ENCODE results near the gene PLEKHH1. TPM values are rescaled to one million over a fixed set of nuclear protein-coding genes. Genes with fewer than 3 reads are reported as not detected.
"Not testable (repeated sequence)": the region's sequence is repeated elsewhere in the genome, so short reads cannot be mapped to it uniquely, and the experiment has no call there.

Gene PLEKHH1
- total RNA-seq, 1 donor from 2014 or later = 0.20 TPM

DNA sequence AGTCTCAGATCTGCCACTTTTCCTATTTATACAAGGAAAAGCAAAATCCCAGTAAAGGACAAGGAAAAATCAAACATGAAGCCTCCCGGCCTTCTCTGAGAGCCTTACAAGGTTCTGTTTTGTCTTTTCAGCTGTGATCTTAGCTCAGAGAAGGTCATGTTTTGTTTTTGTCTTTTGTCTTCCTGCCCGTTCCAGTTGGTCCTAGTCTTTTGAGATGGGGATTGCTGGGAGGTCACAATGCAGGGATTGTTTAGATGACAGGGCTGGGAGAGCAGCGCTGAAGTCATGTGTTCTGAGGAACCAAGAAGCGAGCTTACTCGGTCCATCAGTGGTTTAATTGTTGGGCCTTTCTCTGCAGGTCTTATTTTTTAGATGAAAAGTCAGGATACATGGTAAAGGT is 6.0 kb downstream of the PLEKHH1 start:
- intact Hi-C loops (cut with micrococcal nuclease) = no loop called here
- H3K27me3 Mint-ChIP-seq = peaks cover 36% of the 10 kb centered on the region
- H3K4me1 Mint-ChIP-seq = peaks cover 9% of the 10 kb centered on the region
- DNase-seq = no peak
- TF ChIP-seq, protein P1, sequence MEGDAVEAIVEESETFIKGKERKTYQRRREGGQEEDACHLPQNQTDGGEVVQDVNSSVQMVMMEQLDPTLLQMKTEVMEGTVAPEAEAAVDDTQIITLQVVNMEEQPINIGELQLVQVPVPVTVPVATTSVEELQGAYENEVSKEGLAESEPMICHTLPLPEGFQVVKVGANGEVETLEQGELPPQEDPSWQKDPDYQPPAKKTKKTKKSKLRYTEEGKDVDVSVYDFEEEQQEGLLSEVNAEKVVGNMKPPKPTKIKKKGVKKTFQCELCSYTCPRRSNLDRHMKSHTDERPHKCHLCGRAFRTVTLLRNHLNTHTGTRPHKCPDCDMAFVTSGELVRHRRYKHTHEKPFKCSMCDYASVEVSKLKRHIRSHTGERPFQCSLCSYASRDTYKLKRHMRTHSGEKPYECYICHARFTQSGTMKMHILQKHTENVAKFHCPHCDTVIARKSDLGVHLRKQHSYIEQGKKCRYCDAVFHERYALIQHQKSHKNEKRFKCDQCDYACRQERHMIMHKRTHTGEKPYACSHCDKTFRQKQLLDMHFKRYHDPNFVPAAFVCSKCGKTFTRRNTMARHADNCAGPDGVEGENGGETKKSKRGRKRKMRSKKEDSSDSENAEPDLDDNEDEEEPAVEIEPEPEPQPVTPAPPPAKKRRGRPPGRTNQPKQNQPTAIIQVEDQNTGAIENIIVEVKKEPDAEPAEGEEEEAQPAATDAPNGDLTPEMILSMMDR (IDR thresholded peaks at IDR 0.05) = no peak
- POLR2A ChIA-PET = interaction anchor here (0.6 to 1.2 kb wide), 2 partner anchors 12 to 1667 kb away, joined by 3 to 16 read pairs; no protein-coding TSS in a partner anchor
- CTCF ChIA-PET = interaction anchor here (1.1 to 1.8 kb wide), 3 partner anchors 32 to 112 kb away, joined by 3 to 4 read pairs (median 3); no protein-coding TSS in a partner anchor
- no peaks in the 10 kb centered on the region for H3K36me3 Mint-ChIP-seq (ENCODE audit: low read depth)
- H3K27ac Mint-ChIP-seq = no peak overlapping the region
- no peak overlapping the region for H3K4me3 Mint-ChIP-seq
- H3K9me3 Mint-ChIP-seq = no peaks in the 10 kb centered on the region
- ATAC-seq (ENCODE audit: low read depth) = no peak

DNA sequence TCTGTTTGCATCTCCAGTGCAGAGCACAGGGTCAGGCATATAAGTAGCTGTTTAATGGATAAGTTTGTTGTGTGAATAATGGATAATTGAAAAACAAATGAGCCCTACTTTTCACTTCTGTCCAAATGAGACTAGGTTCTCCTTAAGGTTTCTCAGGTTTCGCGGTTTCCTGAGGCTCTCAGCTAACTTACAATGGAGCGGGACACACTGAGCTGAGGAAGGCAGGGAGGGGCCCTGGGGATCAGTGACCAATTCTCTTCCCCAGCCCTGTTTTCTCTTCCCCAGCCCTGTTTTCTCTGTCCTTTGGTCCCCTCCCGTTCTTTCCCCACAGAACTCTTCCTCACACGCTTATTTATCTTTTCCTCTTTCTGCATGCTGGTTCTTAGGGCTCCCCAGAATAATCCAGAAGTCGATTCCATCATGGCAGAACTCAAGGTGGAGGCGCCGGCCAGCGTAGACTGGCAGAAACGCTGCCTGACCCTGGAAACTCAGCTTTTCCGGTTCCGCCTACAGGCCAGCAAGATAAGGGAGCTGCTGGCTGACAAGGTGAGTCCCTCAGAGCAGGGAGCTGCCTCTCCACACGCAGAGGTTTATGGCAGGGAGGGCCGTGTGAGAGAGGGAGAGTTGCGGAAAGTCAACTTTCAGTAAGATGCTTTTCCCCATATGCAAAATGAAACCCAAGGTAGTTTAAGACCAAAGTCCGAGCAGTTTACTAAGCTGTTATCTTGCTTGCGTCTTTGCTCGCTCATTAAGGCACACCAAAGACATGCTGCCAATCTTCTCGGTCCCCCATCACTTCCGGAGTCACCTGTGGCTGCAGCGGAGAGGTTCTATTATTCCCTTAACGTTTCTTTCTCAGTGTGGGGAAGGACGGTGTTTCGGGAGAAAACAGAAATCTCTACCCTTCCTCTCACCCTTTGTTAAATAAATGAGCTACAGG is 8.6 kb downstream of the PLEKHH1 start:
- no peak overlapping the region for H3K27ac Mint-ChIP-seq
- POLR2A ChIA-PET = no interaction called here
- no peak for ATAC-seq (ENCODE audit: low read depth)
- H3K27me3 Mint-ChIP-seq = peaks cover 37% of the 10 kb centered on the region
- H3K4me3 Mint-ChIP-seq = peak overlapping the region; percentile 72
- peaks cover 4% of the 10 kb centered on the region for H3K9me3 Mint-ChIP-seq
- H3K4me1 Mint-ChIP-seq = peaks cover 9% of the 10 kb centered on the region
- TF ChIP-seq, protein P1 (IDR thresholded peaks at IDR 0.05) = no peak
- DNase-seq = no peak
- H3K36me3 Mint-ChIP-seq (ENCODE audit: low read depth) = no peaks in the 10 kb centered on the region
- CTCF ChIA-PET = interaction anchor here (1.3 to 1.8 kb wide), 3 partner anchors 15 to 114 kb away, joined by 4 to 5 read pairs (median 4); no protein-coding TSS in a partner anchor
- intact Hi-C loops (cut with micrococcal nuclease) = no loop called here

DNA sequence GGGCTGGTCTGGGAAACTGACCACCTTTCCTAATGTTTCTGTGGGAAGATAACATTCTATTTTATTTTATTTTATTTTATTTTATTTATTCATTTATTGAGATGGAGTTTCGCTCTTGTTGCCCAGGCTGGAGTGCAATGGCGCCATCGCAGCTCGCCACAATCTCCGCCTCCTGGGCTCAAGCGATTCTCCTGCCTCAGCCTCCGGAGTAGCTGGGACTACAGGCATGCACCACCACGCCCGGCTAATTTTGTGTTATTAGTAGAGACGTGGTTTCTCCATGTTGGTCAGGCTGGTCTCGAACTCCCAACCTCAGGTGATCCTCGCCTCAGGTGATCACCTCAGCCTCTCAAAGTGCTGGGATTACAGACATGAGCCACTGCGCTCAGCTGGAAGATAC is 9.5 kb downstream of the PLEKHH1 start:
- H3K4me3 Mint-ChIP-seq; H3K27ac Mint-ChIP-seq; DNase-seq; H3K4me1 Mint-ChIP-seq; POLR2A ChIA-PET; H3K36me3 Mint-ChIP-seq (ENCODE audit: low read depth); intact Hi-C loops (cut with micrococcal nuclease); ATAC-seq (ENCODE audit: low read depth); H3K9me3 Mint-ChIP-seq: not testable (repeated sequence)
- CTCF ChIA-PET = interaction anchor here (1.3 to 1.8 kb wide), 2 partner anchors 29 to 115 kb away, joined by 4 to 5 read pairs; no protein-coding TSS in a partner anchor
- peaks cover 40% of the 10 kb centered on the region for H3K27me3 Mint-ChIP-seq

DNA sequence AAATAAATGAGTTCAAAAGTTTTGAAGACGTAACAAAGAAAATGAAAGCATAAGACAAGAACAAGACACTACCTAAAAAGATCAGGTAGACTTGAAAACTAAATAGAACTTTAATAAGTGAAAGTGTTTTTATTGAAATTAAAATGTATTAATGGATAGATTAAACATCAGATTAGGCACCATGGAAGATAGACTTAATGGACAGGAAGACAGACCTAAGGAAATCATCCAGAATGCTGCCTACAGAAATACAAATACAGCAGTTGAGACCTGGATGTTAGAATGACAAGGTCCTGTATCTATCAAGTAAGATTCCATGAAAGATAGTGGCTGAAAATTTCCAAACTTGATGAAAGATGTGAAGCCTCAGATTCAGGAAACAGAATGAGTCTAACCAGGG is 11.5 kb downstream of the PLEKHH1 start:
- intact Hi-C loops (cut with micrococcal nuclease) = no loop called here
- ChIA-PET POLR2A (no interaction called here), CTCF (no interaction called here)
- no peaks in the 10 kb centered on the region for H3K36me3 Mint-ChIP-seq (ENCODE audit: low read depth)
- peaks cover 9% of the 10 kb centered on the region for H3K4me1 Mint-ChIP-seq
- no peak for ATAC-seq (ENCODE audit: low read depth)
- TF ChIP-seq, protein P1 (IDR thresholded peaks at IDR 0.05) = no peak
- peaks cover 4% of the 10 kb centered on the region for H3K9me3 Mint-ChIP-seq
- H3K27me3 Mint-ChIP-seq = peaks cover 43% of the 10 kb centered on the region
- no peak overlapping the region for H3K27ac Mint-ChIP-seq
- DNase-seq = no peak
- no peak overlapping the region for H3K4me3 Mint-ChIP-seq

DNA sequence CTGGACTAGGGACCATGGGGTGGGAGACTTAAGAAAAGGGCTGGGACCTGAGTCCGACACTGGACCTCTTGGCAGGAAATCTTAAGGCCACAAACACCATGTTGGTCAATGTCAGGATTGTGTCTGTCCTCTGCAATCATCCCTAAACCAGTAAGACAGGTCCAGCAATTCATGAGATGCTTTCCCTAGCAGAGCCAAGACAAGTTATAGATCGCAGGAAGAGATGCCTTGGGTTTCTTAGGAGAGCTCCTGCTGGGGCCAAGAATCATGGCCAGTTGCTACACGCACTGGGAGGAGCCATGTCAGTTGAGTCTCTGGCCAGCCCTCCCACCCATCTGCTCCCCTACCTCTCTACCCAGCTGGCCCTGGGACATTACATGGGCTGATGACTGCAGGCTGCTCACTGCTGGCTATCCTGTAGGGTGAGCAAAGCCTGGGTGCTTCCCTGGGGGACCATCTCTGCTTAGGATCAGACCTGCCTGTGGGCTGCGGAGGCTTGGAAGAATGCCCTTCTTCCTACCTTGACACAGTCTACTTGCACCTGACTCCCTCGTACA is 14.2 kb downstream of the PLEKHH1 start:
- CTCF ChIA-PET = no interaction called here

More for the DNA sequence above, 14.2 kb downstream of the PLEKHH1 start:
- intact Hi-C loops (cut with micrococcal nuclease) = no loop called here
- no peak overlapping the region for H3K4me3 Mint-ChIP-seq
- TF ChIP-seq, protein P1 (IDR thresholded peaks at IDR 0.05) = no peak
- peaks cover 35% of the 10 kb centered on the region for H3K27me3 Mint-ChIP-seq
- DNase-seq (no peak), ATAC-seq (ENCODE audit: low read depth) (no peak)
- H3K27ac Mint-ChIP-seq = no peak overlapping the region
- H3K36me3 Mint-ChIP-seq (ENCODE audit: low read depth) = no peaks in the 10 kb centered on the region
- no peaks in the 10 kb centered on the region for H3K4me1 Mint-ChIP-seq
- H3K9me3 Mint-ChIP-seq = peaks cover 4% of the 10 kb centered on the region
- POLR2A ChIA-PET = no interaction called here
